HEK293 (cell line): ENCODE data around the gene MEGF8.

Experiments
- CTCF ChIA-PET: fragments of 350-600 bp; formaldehyde crosslinking; extraction: SDS; loops from one replicate; lab custom pipeline; 2021; ENCODE audit warnings: antibody characterized with exemption; lab: Yijun Ruan, JAX
- POLR2A ChIA-PET: fragments of 300-600 bp; formaldehyde crosslinking; extraction: SDS; loops from one replicate; lab custom pipeline; 2020; ENCODE audit warnings: antibody characterized with exemption, inconsistent platforms; lab: Yijun Ruan, JAX
- H3K27ac ChIP-seq: fragments of 200-500 bp; sonication (Bioruptor generic); 2 replicates; pipeline ENCODE4 v1.5.1; 2014; ENCODE audit warnings: low read depth, low read length, control low read depth, inconsistent platforms; ENCODE audit errors: extremely low read depth
- H3K36me3 ChIP-seq, 2 experiments: fragments of 200-500 bp in 1 of 2; sonication (Bioruptor generic) in 1 of 2; 1 replicate in 1 of 2; 2 replicates in 1 of 2; pipeline ENCODE4 v1.5.1; 2014 to 2017; ENCODE audit warnings: inconsistent platforms in 2 of 2, low read length in 2 of 2; ENCODE audit not compliant: control insufficient read depth in 2 of 2, insufficient read depth in 1 of 2
- H3K4me1 ChIP-seq: fragments of 200-500 bp; sonication (Bioruptor generic); 2 replicates; pipeline ENCODE4 v1.5.1; 2014; ENCODE audit warnings: mild to moderate bottlenecking, low read length, inconsistent platforms; ENCODE audit not compliant: control insufficient read depth, insufficient read depth
- H3K4me3 ChIP-seq: 2 replicates; pipeline ENCODE4 v1.5.1; 2011; ENCODE audit warnings: low read depth, mild to moderate bottlenecking, control low read depth, low read length, moderate library complexity
- H3K9me3 ChIP-seq: fragments of 200-500 bp; sonication (Bioruptor generic); 2 replicates; pipeline ENCODE4 v1.5.1; 2014; ENCODE audit warnings: low read depth, low read length, inconsistent platforms; ENCODE audit not compliant: control insufficient read depth, insufficient read depth
- GFI1B ChIP-seq: fragments of 450-650 bp; formaldehyde crosslinking; IDR thresholded peaks from 2 replicates; pipeline ENCODE4 v1.5.1; 2016; ENCODE audit warnings: missing biosample characterization, missing genetic modification characterization
- HOXD13 ChIP-seq: sonication (generic); formaldehyde crosslinking; IDR thresholded peaks from 2 replicates; pipeline ENCODE4 v1.8.0; 2022; ENCODE audit warnings: missing genetic modification reagents, borderline replicate concordance
- KLF1 ChIP-seq: fragments of 450-650 bp; formaldehyde crosslinking; IDR thresholded peaks from 2 replicates; pipeline ENCODE4 v1.5.1; 2016; ENCODE audit warnings: missing biosample characterization, missing genetic modification characterization
- PRDM1 ChIP-seq: fragments of 450-650 bp; formaldehyde crosslinking; IDR thresholded peaks from 2 replicates; pipeline ENCODE4; 2016; ENCODE audit warnings: missing biosample characterization, missing genetic modification characterization
- SP2 ChIP-seq: fragments of 450-650 bp; formaldehyde crosslinking; IDR thresholded peaks from 2 replicates; pipeline ENCODE4 v1.5.1; 2016; ENCODE audit warnings: missing biosample characterization, missing genetic modification characterization
- ZBTB1 ChIP-seq: fragments of 450-650 bp; formaldehyde crosslinking; IDR thresholded peaks from 2 replicates; pipeline ENCODE4 v1.5.1; 2016; ENCODE audit warnings: missing biosample characterization, missing genetic modification characterization
- ZBTB11 ChIP-seq: fragments of 450-650 bp; formaldehyde crosslinking; conservative IDR thresholded peaks from 2 replicates; pipeline ENCODE4 v1.5.1; 2016; ENCODE audit warnings: low read depth, missing biosample characterization, missing genetic modification characterization
- ZBTB17 ChIP-seq: fragments of 450-650 bp; formaldehyde crosslinking; IDR thresholded peaks from 2 replicates; pipeline ENCODE4 v1.5.1; 2016; ENCODE audit warnings: missing biosample characterization, missing genetic modification characterization
- ZBTB21 ChIP-seq: fragments of 450-650 bp; formaldehyde crosslinking; IDR thresholded peaks from 2 replicates; pipeline ENCODE4 v1.5.1; 2017; ENCODE audit warnings: missing biosample characterization, missing genetic modification characterization
- ZBTB49 ChIP-seq: fragments of 450-650 bp; formaldehyde crosslinking; IDR thresholded peaks from 2 replicates; pipeline ENCODE4 v1.5.1; 2016; ENCODE audit warnings: missing biosample characterization, missing genetic modification characterization, low read depth
- ZFP3 ChIP-seq: fragments of 450-650 bp; formaldehyde crosslinking; IDR thresholded peaks from 2 replicates; pipeline ENCODE4 v1.5.1; 2016; ENCODE audit warnings: low read depth, missing biosample characterization, missing genetic modification characterization
- ZNF2 ChIP-seq: fragments of 450-650 bp; formaldehyde crosslinking; IDR thresholded peaks from 2 replicates; pipeline ENCODE4 v1.5.1; 2016; ENCODE audit warnings: missing biosample characterization, missing genetic modification characterization
- ZNF366 ChIP-seq: fragments of 450-650 bp; formaldehyde crosslinking; conservative IDR thresholded peaks from 2 replicates; pipeline ENCODE4 v1.5.1; 2016; ENCODE audit warnings: missing biosample characterization, missing genetic modification characterization
- ZNF530 ChIP-seq: fragments of 450-650 bp; formaldehyde crosslinking; IDR thresholded peaks from 2 replicates; pipeline ENCODE4 v1.5.1; 2016; ENCODE audit warnings: low read depth, missing biosample characterization, missing genetic modification characterization
- ZNF558 ChIP-seq: fragments of 450-650 bp; formaldehyde crosslinking; IDR thresholded peaks from 2 replicates; pipeline ENCODE4 v1.5.1; 2016; ENCODE audit warnings: missing biosample characterization, missing genetic modification characterization
- ZNF707 ChIP-seq: fragments of 450-650 bp; formaldehyde crosslinking; IDR thresholded peaks from 2 replicates; pipeline ENCODE4 v1.5.1; 2016; ENCODE audit warnings: missing biosample characterization, missing genetic modification characterization
- TF ChIP-seq, protein P1 (sequence below): fragments of 450-650 bp; formaldehyde crosslinking; IDR thresholded peaks from 2 replicates; pipeline ENCODE4 v1.5.1; 2016; ENCODE audit warnings: missing biosample characterization, missing genetic modification characterization, borderline replicate concordance

MEGF8 gene

DNA sequence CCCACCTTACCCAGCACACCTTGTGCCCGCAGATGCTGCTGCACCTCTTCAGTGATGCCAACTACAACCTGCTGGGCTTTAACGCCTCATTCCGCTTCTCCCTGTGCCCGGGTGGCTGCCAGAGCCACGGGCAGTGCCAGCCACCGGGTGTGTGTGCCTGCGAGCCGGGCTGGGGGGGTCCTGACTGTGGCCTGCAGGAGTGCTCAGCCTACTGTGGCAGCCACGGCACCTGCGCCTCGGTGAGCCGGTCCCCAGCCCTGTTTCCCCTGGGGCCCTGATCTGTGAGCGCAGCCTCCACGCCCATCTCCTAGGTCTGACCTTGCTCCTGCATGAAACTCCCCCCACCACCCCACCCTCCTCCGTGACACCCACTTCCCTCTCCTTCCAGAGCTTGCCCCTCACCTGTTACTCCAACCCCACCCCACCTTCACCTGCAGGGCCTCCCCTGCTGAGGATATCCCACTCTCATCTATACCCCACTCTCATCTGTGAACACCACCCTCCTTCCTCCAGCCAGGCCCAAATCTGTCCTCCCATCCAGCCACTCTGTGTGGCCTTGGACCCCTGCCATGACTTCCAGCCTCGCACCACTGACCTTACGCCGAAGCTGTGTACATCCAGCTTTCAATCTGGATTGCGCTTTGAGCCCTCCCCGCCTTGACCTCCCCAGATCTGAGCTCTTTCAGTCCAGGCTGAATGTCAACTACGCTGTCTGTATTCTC is 8.7 kb downstream of the MEGF8 start (continued):
- TF ChIP-seq GFI1B (tag by site-specific recombination) (no peak), SP2 (tag by site-specific recombination) (no peak), ZBTB49 (tag by site-specific recombination) (no peak), KLF1 (tag by site-specific recombination) (no peak), ZBTB1 (tag by site-specific recombination) (no peak), ZFP3 (no peak), ZBTB11 (tag by site-specific recombination) (0 out of 2 replicates have a peak, but pooled peaks have one; percentile 42)

- POLR2A ChIA-PET = no interaction called here
- peak overlapping the region; percentile 37; the same call in 1 of the 2 replicates for H3K27ac ChIP-seq
- TF ChIP-seq ZNF530 (no peak), PRDM1 (tag by site-specific recombination) (peak; percentile 99), ZNF366 (tag by site-specific recombination) (peak; percentile 86)
- CTCF ChIA-PET = interaction anchor here (0.5 kb wide), 1 partner anchor 91 kb away, joined by 3 read pairs; no protein-coding TSS in a partner anchor
- no peaks in the 10 kb centered on the region for H3K9me3 ChIP-seq
- H3K4me1 ChIP-seq = peaks cover 8% of the 10 kb centered on the region
- no peak overlapping the region for H3K4me3 ChIP-seq
- peaks cover 45 to 49% of the 10 kb centered on the region in 2 experiments for H3K36me3 ChIP-seq
These were observed 9.4 kb downstream of the MEGF8 start for GRCh38 chr19:42334697-42335373.

DNA sequence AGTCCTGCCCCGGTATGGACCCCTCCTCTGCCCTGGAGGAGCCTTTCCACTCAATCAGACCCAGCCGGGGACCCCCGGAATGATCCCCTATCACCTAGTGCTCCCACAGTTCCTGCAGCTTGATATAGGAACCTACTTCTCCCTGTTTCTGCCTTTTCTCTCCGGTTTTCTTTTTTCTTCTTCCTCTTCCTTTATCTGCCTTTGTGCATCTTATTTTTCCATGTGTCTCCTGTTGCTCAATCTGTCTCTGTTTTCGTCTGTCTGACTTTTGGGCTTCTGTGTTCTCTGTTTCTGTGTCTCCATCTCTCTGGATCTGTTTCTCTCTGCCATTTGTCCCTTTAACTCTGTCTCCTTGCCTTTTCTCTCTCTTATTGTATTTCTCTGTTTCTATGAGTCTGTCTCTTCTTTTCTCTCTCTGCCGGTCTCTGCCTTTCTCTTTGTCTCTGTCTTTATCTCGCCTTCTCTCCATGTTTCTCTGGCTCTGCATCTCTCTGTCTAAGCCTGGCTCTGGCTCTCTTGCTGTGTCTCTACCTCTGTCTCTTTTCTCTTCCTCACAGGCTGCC is 10.0 kb downstream of the MEGF8 start:
- CTCF ChIA-PET = interaction anchor here (0.6 kb wide), 2 partner anchors 220 to 227 kb away, joined by 3 read pairs; no protein-coding TSS in a partner anchor
- H3K27ac ChIP-seq = no peak overlapping the region
- H3K4me1 ChIP-seq = peaks cover 2% of the 10 kb centered on the region
- peaks cover 50 to 51% of the 10 kb centered on the region in 2 experiments for H3K36me3 ChIP-seq
- TF ChIP-seq ZNF366 (tag by site-specific recombination) (peak; percentile 37; the same call in 1 of the 2 replicates), ZNF558 (tag by site-specific recombination) (no peak), ZNF707 (tag by site-specific recombination) (no peak), HOXD13 (CRISPR knock-in tag) (no peak), ZNF2 (tag by site-specific recombination) (no peak), ZBTB17 (tag by site-specific recombination) (peak; percentile 46; the same call in 1 of the 2 replicates), ZBTB21 (tag by site-specific recombination) (no peak), PRDM1 (tag by site-specific recombination) (peak; percentile 93)
- TF ChIP-seq, protein P1, sequence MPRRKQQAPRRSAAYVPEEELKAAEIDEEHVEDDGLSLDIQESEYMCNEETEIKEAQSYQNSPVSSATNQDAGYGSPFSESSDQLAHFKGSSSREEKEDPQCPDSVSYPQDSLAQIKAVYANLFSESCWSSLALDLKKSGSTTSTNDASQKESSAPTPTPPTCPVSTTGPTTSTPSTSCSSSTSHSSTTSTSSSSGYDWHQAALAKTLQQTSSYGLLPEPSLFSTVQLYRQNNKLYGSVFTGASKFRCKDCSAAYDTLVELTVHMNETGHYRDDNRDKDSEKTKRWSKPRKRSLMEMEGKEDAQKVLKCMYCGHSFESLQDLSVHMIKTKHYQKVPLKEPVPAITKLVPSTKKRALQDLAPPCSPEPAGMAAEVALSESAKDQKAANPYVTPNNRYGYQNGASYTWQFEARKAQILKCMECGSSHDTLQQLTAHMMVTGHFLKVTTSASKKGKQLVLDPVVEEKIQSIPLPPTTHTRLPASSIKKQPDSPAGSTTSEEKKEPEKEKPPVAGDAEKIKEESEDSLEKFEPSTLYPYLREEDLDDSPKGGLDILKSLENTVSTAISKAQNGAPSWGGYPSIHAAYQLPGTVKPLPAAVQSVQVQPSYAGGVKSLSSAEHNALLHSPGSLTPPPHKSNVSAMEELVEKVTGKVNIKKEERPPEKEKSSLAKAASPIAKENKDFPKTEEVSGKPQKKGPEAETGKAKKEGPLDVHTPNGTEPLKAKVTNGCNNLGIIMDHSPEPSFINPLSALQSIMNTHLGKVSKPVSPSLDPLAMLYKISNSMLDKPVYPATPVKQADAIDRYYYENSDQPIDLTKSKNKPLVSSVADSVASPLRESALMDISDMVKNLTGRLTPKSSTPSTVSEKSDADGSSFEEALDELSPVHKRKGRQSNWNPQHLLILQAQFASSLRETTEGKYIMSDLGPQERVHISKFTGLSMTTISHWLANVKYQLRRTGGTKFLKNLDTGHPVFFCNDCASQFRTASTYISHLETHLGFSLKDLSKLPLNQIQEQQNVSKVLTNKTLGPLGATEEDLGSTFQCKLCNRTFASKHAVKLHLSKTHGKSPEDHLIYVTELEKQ = no peak
- H3K9me3 ChIP-seq = no peaks in the 10 kb centered on the region
- POLR2A ChIA-PET = no interaction called here
- no peak overlapping the region for H3K4me3 ChIP-seq
